GM21786 (cell line): ENCODE results near the gene OSBPL3.

ENCODE experiments used
- ATAC-seq: cut with Tn5 transposase; IDR thresholded peaks from one replicate; pipeline ENCODE4 v1.9.1; 2021; ENCODE audit not compliant: unreplicated experiment

Gene OSBPL3

DNA sequence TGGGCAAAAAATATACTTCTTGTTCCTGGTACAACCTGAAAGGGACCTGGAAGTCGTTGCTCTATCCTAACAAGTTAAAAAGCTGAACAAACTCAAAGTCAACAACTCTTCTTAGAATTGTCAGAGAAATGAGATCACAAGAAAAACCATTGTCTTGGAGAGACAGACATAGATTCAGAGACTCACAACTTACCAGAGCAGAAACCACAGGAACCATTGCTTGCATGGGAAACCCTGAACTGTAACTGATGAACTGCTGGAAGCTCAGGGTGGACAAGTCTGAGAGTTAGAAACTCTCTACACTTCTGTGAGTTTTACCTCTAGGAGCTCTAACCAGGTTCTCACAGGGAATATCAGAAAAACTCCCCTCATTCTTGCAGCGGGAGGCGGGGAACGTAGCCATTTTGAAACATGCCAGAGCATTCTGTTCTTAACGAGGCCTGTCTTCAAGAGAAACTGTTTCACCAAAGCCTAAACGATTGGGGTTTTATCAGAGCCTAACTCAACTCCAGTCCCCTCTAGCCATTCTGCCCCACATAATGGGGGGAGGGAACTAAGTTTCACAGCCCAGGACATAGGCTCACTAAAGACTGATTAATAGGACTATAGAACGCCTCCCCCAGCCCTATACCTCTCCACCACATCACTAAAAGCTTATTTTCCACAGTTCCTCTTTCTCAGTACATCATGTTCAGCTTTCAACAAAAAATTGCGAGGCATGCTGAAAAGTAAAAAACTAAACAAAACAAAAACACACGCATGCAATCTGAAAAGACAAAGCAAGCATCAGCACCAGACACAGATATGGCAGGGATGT is 210.8 kb downstream of the OSBPL3 start:
- no peak for ATAC-seq

- no peak for ATAC-seq
Observed at GRCh38 chr7:24767878-24768569, 212.0 kb downstream of the OSBPL3 start.

DNA sequence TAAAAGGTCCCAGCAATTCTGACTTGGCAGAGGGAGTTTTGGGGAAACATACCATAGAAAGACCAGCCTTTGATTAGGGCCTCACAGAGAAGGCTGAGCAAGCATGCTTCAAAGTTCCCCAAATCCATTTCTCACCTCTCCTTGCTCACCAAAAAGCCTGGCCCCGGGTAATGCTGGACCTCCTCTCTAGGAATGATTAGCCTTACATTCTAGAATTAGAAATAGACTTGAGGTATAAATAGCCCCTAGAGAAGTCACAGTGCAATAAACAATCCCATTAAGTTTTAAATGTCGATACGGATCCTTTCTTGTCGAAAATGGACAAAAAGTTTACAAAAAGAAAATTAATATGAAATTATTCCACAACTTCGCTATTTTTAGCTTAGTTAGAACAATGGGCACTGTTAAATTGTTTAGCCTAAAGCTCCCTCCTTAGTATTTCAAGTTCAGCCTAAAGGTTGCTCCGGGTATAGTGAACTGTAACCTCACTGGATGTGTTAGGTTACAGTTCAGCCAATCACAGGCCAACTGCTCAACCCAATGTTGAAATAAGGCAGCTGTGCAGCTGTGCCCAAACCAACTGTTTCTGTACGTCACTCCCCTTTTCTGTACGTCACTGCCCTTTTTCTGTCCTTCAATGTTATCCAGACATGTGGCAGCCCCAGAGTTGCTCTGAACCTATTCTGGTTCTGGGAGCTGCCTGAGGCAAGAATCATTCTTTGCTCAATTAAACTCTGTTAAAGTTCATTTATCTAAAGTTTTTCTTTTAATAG is 214.8 kb downstream of the OSBPL3 start:
- no peak for ATAC-seq

DNA sequence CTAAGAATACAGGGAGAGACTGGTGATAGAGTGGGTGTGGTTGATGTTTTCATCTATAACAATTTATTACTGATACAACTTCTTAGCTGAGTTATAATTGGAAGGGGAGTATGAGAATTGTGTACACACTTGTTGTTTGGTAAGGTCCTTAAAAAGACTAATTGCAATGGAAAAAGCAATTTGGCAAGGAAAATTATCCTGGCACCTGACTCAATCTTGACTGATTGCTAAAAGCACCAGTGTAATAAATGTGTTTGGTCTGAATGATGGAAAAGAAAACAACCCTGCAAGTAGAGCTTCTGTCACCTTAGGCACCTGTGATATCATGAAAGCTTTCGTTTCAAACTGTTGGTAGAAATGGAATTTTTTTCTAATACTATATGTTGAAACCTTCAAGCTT is 216.0 kb downstream of the OSBPL3 start:
- no peak for ATAC-seq

DNA sequence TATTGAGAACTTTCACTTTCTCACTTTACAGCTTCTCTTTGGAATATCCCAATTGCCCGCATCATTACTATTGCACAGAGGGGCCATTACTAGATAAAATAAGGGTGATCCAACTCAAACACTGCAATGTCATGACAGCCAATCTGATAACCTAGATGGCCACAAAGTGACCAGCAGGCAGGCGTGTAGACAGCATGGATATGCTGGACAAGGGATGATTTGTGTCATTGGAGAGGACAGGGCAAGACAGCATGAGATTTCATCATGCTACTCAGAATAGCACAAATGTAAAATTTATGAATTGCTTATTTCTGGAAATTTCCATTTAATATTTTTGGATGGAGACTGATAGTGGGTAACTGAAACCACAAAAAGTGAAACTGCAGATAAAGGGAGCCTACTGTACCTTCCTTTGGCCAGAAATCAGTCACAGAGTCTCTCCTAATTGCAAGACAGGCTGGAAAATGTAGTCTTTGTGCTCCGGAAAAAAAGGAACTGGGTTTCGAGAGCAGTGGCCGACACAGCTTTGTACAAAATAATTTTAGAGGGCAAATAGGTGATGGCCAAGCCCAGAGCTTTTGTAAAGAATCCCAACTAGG is 216.6 kb downstream of the OSBPL3 start:
- ATAC-seq, result no peak

- no peak for ATAC-seq
Observed at GRCh38 chr7:24762771-24763170, 217.2 kb downstream of the OSBPL3 start.

DNA sequence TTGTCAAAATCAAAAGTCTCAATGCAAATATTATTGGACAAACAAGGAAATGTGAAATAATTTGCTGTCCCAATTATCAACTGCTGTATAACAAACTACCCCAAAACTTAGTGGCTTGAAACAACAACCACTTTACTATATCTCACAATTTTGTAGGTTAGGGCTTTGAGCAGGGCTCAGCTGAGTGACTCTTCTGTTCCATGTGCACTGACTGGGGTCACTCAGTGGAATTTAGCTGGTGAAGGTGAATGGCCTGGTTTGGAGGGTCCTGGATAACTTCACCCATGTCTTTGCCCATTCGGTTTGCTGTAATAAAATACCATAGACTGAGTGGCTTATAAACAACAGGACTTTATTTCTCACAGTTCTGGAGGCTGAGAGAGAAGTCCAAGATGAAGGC is 219.0 kb downstream of the OSBPL3 start:
- no peak for ATAC-seq

GRCh38 chr7:24757353-24758275 is 222.4 kb downstream of the OSBPL3 start, which contains the start of gene GSDME:
Gene GSDME, minus strand, starts transcription at chr7:24757464. Its CDS starts 7,690 bp downstream, at chr7:24749774.
- peak; percentile 39 for ATAC-seq

DNA sequence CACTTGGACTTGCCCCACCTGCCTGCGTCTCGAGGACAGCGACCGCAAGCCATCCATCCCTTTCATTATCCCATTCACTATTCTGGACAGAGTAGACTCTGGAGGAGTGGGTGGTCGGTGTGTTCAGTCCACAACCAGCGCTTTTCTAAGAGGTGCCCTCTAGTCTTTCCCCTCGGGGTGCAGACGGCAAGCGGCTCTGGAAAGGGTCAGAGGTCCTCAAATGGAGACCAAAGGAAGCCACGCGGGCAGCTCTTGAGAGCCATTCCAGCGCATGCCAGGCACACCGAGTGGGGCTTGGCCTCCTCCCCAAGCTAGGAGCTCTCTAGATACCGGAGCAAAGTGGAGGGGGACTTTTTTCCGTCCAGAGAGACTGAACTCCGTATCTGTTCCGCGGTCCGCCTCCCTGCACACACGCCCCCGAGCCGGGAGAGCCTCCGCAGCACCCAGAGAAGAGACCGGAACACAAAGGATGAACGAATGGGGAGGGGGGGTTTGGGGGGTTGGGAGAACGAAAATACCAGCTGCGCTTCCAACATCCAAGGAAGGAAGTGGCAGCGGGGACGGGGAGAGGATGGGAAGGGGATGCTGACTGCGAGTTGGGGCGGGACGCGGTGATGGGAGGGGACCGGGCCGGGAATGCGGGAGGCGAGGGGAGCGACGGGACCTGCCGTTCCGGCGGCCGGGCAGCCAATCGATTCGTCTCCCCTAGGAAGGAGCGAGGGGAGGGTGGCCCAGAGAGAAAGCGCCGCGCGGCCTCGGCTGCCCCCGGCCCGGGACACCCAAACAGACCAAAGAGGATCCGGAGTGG is 223.2 kb downstream of the OSBPL3 start:
- ATAC-seq, result peak; percentile 14

DNA sequence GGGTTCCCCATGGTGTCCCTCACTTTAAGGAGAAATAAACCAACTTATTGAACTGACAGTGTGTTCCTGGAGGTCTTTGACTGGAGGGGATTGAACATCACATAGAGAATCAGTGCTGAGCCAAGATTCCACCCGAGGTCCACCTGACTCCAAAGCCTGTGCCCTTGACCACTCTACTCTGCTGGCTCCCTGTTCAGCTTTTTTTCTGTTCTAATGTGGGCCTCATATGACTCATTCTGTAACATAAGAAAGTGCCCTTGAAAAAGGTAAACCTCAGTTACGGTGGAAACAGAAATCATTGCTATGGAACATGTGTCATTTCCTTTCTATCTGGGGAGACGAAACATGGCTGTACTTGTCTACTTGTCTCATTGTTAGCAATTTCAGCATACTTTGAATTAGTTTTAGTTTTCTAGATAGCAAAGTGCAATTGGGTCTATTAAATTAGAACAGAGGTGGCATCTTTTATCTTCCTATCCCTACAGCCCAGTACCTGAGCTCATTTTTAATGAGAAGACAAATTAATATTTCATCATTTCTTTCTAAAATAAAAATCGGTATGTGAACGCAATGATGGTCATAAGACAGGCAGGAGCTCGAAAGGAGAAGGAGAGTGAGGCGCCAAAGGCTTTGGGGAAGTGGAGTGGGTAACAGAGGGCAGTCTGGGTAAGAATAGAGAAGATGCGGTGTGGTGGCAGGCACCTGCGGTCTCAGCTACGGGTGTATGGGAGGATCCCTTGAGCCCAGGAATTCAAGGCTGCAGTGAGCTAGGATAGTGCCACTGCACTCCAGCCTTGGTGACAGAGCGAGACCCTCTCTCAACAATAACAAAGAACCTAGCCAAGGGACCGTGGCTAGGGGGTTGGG is 224.2 kb downstream of the OSBPL3 start:
- peak; percentile 77 for ATAC-seq

- no peak for ATAC-seq
Observed at GRCh38 chr7:24754906-24755506, 225.0 kb downstream of the OSBPL3 start.

- no peak for ATAC-seq
Observed at GRCh38 chr7:24752073-24752800, 227.7 kb downstream of the OSBPL3 start.

GRCh38 chr7:24751484-24751883 is 228.5 kb downstream of the OSBPL3 start:
- no peak for ATAC-seq

GRCh38 chr7:24750441-24751055 is 229.4 kb downstream of the OSBPL3 start:
- ATAC-seq, result no peak

DNA sequence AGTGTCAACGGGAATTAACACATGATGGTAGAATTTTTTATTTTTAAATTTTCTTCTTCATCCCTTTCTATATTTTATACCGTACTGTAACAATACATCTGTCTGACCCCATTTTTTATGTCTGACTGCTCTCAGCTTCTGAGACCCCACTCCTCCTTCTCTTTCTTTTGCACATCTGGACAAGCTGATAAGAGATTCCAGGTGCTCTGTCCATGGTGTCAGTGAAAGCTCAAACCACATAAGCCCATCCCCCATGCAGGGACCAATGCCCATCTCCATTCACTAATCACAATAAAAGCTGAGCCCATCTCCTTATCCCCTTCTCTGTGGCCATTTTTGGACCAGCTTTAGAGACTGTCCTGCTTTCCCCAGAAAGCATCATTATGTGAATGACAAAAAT is 231.5 kb downstream of the OSBPL3 start:
- ATAC-seq, result no peak
